ENCODE measurements around the gene KIF1C. TPM values are rescaled to one million over a fixed set of nuclear protein-coding genes. Genes with fewer than 3 reads are reported as not detected.
"Not testable (repeated sequence)": the region's sequence is repeated elsewhere in the genome, so short reads cannot be mapped to it uniquely, and the experiment has no call there.

Gene KIF1C
- total and polyA plus RNA-seq, 8 donors = 48.9 to 239 (median 68.5) TPM

GRCh38 chr17:5024604-5025003 is 26.9 kb downstream of the KIF1C start:
- no peaks in the 10 kb centered on the region for H3K9me3 ChIP-seq
- peaks cover 0 to 49% of the 10 kb centered on the region in 2 donors for H3K36me3 ChIP-seq
- no peak for DNase-seq
- no peaks in the 10 kb centered on the region for H3K4me1 ChIP-seq
- no peak overlapping the region for H3K4me3 ChIP-seq
- TF ChIP-seq CTCF (IDR thresholded peaks at IDR 0.05) = no peak
- intact Hi-C loops (cut with DNase I) = no loop called here
- peak overlapping the region; percentile 36 to 50 for H3K27ac ChIP-seq
- H3K27me3 ChIP-seq = no peaks in the 10 kb centered on the region
- peak; percentile 70 for ATAC-seq

GRCh38 chr17:5027299-5027698 is 29.5 kb downstream of the KIF1C start:
- Histone ChIP-seq H3K9me3 (no peaks in the 10 kb centered on the region), H3K36me3 (peaks cover 0 to 22% of the 10 kb centered on the region in 2 donors), H3K27ac (no peak overlapping the region), H3K4me1 (peaks cover 0 to 25% of the 10 kb centered on the region in 2 donors), H3K4me3 (no peak overlapping the region), H3K27me3 (no peaks in the 10 kb centered on the region)
- TF ChIP-seq CTCF (IDR thresholded peaks at IDR 0.05) = no peak
- ATAC-seq (no peak), DNase-seq (no peak)
- intact Hi-C loops (cut with DNase I) = no loop called here

- DNase-seq (no peak), ATAC-seq (no peak)
- intact Hi-C loops (cut with DNase I) = no loop called here
Measured at GRCh38 chr17:5027916-5028315, 30.2 kb downstream of the KIF1C start.

GRCh38 chr17:5030168-5030567 is 32.4 kb downstream of the KIF1C start:
- intact Hi-C loops (cut with DNase I); H3K9me3 ChIP-seq; DNase-seq; H3K4me3 ChIP-seq; H3K36me3 ChIP-seq; ATAC-seq: not testable (repeated sequence)
- Histone ChIP-seq H3K27ac (peak overlapping the region in 1 of 2 donors; percentile 77), H3K27me3 (peaks cover 6 to 13% of the 10 kb centered on the region in 2 donors), H3K4me1 (peaks cover 1 to 26% of the 10 kb centered on the region in 2 donors)

More at GRCh38 chr17:5027916-5028315, 30.2 kb downstream of the KIF1C start:
- H3K27ac ChIP-seq = no peak overlapping the region
- no peaks in the 10 kb centered on the region for H3K27me3 ChIP-seq
- peaks cover 0 to 16% of the 10 kb centered on the region in 2 donors for H3K36me3 ChIP-seq
- H3K4me1 ChIP-seq = peaks cover 0 to 25% of the 10 kb centered on the region in 2 donors
- no peak for TF ChIP-seq CTCF (IDR thresholded peaks at IDR 0.05)
- no peak overlapping the region for H3K4me3 ChIP-seq
- no peaks in the 10 kb centered on the region for H3K9me3 ChIP-seq

- peak; percentile 65 to 85 for TF ChIP-seq CTCF (IDR thresholded peaks at IDR 0.05)
- peak; percentile 82 for ATAC-seq
- Histone ChIP-seq H3K36me3 (no peaks in the 10 kb centered on the region), H3K4me3 (peak overlapping the region; percentile 19 to 44), H3K9me3 (no peaks in the 10 kb centered on the region), H3K4me1 (peaks cover 5 to 30% of the 10 kb centered on the region in 2 donors), H3K27ac (peak overlapping the region; percentile 33 to 77), H3K27me3 (peaks cover 6 to 23% of the 10 kb centered on the region in 2 donors)
- DNase-seq = peak; percentile 73 to 94 (median 88)
- intact Hi-C loops (cut with DNase I) = no loop called here
Measured at GRCh38 chr17:5031365-5032082, 33.8 kb downstream of the KIF1C start.
